Measurements from ENCODE around the gene OPCML.

DNA sequence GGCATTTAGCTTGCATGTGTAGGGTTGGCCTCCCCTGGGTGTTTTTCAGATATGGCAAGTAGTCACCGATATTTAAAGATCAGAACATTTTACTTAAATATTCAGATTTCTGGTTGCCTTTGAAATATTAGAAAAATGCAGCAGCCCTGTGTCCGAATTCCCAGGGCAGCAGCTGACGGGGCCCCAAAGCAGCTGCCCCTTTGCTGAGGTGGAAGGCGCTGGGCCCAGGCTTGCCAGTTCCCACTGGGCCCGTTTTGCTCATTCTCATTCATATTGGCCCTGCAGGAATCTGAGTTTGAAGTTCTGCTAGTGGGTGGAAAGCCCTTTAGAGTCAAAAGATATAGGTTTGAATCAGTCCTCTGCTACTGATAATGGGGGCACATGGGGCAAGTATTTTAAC lies 692.1 kb downstream of the OPCML start:
- TF ChIP-seq, protein P1, sequence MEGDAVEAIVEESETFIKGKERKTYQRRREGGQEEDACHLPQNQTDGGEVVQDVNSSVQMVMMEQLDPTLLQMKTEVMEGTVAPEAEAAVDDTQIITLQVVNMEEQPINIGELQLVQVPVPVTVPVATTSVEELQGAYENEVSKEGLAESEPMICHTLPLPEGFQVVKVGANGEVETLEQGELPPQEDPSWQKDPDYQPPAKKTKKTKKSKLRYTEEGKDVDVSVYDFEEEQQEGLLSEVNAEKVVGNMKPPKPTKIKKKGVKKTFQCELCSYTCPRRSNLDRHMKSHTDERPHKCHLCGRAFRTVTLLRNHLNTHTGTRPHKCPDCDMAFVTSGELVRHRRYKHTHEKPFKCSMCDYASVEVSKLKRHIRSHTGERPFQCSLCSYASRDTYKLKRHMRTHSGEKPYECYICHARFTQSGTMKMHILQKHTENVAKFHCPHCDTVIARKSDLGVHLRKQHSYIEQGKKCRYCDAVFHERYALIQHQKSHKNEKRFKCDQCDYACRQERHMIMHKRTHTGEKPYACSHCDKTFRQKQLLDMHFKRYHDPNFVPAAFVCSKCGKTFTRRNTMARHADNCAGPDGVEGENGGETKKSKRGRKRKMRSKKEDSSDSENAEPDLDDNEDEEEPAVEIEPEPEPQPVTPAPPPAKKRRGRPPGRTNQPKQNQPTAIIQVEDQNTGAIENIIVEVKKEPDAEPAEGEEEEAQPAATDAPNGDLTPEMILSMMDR (conservative IDR thresholded peaks at IDR 0.05; ENCODE audit: low read length) = no peak
- TF ChIP-seq EZH2phosphoT487 (IDR thresholded peaks at IDR 0.05; ENCODE audit: borderline replicate concordance) = no peak
